ENCODE data around the gene CYP27B1.

GRCh38 chr12:57744194-57744776, 22.6 kb downstream of the CYP27B1 start:
- TF ChIP-seq, protein P1, sequence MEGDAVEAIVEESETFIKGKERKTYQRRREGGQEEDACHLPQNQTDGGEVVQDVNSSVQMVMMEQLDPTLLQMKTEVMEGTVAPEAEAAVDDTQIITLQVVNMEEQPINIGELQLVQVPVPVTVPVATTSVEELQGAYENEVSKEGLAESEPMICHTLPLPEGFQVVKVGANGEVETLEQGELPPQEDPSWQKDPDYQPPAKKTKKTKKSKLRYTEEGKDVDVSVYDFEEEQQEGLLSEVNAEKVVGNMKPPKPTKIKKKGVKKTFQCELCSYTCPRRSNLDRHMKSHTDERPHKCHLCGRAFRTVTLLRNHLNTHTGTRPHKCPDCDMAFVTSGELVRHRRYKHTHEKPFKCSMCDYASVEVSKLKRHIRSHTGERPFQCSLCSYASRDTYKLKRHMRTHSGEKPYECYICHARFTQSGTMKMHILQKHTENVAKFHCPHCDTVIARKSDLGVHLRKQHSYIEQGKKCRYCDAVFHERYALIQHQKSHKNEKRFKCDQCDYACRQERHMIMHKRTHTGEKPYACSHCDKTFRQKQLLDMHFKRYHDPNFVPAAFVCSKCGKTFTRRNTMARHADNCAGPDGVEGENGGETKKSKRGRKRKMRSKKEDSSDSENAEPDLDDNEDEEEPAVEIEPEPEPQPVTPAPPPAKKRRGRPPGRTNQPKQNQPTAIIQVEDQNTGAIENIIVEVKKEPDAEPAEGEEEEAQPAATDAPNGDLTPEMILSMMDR (IDR thresholded peaks at IDR 0.05; ENCODE audit: insufficient read depth, low read length, poor library complexity, severe bottlenecking): no peak
- TF ChIP-seq EZH2phosphoT487 (conservative IDR thresholded peaks at IDR 0.05; ENCODE audit: low read length): no peak

All from SU-DHL-6 (cell line).